ENCODE data around the gene ZNF662. TPM values are rescaled to one million over a fixed set of nuclear protein-coding genes. Genes with fewer than 3 reads are reported as not detected.

ZNF662 gene
- 1.1 and 1.8 TPM in 2 replicates for total RNA-seq

GRCh38 chr3:42906070-42906847, at the start of gene ZNF662:
TSS of gene ZNF662 (plus strand) at chr3:42906142. CDS start at chr3:42908115, 1,973 bp downstream.

GRCh38 chr3:42875325-42876151, 30.4 kb upstream of the ZNF662 start, which contains the start of gene CYP8B1:
TSS of gene CYP8B1 (minus strand) at chr3:42875879. CDS start at chr3:42875816, 63 bp downstream.

Other genes with a start within 250 kb of the ZNF662 start
- not detected in 2 replicates for gene KLHL40, start 220.6 kb upstream of the ZNF662 start, total RNA-seq
- gene HHATL, start 203.3 kb upstream of the ZNF662 start, total RNA-seq = not detected in 2 replicates
- 0.25 and 0.33 TPM in 2 replicates for gene CCDC13, start 132.9 kb upstream of the ZNF662 start, total RNA-seq
- 54.5 and 103 TPM in 2 replicates for gene HIGD1A, start 101.7 kb upstream of the ZNF662 start, total RNA-seq
- 0.89 TPM in 1 of 2 replicates, not detected in the other for gene ACKR2, start 96.7 kb upstream of the ZNF662 start, total RNA-seq
- gene CYP8B1, start 30.3 kb upstream of the ZNF662 start, total RNA-seq = not detected in 2 replicates
- 0.33 and 0.51 TPM in 2 replicates for gene GASK1A, start 73.2 kb downstream of the ZNF662 start, total RNA-seq
- 19.4 and 24.1 TPM in 2 replicates for gene POMGNT2, start 199.9 kb downstream of the ZNF662 start, total RNA-seq